Gastrocnemius medialis (tissue), 4 donors: ENCODE measurements around the gene MAPK1.

ENCODE experiments used
- POLR2A ChIP-seq, 2 donors: fragments of 450-650 bp; IDR thresholded peaks; one replicate each; pipeline ENCODE4 v1.6.1; 2017; ENCODE audit warnings: antibody characterized with exemption in 2 of 2, mild to moderate bottlenecking in 2 of 2, moderate library complexity in 2 of 2
- TF ChIP-seq, protein P1 (sequence below), 5 experiments: fragments of 450-650 bp in 3 of 5; fragments of 200-600 bp in 2 of 5; sonication (generic) in 2 of 5; IDR thresholded peaks in 4 of 5; conservative IDR thresholded peaks in 1 of 5; 1 replicate in 4 of 5; 2 replicates in 1 of 5; pipeline ENCODE4 v1.5.1; 2016 to 2019; ENCODE audit warnings: antibody characterized with exemption in 5 of 5, mild to moderate bottlenecking in 3 of 5, moderate library complexity in 3 of 5

DNA sequence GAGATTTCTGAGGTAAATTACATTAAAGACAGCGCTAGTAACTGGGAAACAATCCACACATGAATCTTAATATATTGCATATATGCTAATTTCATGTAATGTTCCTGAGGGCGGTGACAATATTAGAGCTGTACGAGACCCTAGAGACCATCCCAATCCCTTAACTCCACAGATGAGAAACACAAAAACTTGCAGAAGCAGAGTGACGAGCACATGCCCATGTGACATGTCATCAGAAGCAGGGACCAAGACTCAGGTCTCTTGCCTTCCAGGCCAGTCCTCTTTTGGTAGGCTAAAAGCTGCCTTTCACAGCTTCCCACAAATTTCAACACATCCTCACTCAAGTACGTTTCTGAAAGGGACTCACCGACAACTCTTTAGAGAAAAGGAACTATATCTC lies 11.8 kb downstream of the MAPK1 start:
- TF ChIP-seq, protein P1, sequence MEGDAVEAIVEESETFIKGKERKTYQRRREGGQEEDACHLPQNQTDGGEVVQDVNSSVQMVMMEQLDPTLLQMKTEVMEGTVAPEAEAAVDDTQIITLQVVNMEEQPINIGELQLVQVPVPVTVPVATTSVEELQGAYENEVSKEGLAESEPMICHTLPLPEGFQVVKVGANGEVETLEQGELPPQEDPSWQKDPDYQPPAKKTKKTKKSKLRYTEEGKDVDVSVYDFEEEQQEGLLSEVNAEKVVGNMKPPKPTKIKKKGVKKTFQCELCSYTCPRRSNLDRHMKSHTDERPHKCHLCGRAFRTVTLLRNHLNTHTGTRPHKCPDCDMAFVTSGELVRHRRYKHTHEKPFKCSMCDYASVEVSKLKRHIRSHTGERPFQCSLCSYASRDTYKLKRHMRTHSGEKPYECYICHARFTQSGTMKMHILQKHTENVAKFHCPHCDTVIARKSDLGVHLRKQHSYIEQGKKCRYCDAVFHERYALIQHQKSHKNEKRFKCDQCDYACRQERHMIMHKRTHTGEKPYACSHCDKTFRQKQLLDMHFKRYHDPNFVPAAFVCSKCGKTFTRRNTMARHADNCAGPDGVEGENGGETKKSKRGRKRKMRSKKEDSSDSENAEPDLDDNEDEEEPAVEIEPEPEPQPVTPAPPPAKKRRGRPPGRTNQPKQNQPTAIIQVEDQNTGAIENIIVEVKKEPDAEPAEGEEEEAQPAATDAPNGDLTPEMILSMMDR (IDR thresholded peaks at IDR 0.05 in 4 of 5, conservative IDR thresholded peaks at IDR 0.05 in 1 of 5): no peak
- no peak for TF ChIP-seq POLR2A (IDR thresholded peaks at IDR 0.05)
